Measurements from ENCODE around the gene RPUSD4. TPM values are rescaled to one million over a fixed set of nuclear protein-coding genes. Genes with fewer than 3 reads are reported as not detected.

The RPUSD4 gene
- total RNA-seq, 1 experiment from 2014 or later = 40.1 TPM

DNA sequence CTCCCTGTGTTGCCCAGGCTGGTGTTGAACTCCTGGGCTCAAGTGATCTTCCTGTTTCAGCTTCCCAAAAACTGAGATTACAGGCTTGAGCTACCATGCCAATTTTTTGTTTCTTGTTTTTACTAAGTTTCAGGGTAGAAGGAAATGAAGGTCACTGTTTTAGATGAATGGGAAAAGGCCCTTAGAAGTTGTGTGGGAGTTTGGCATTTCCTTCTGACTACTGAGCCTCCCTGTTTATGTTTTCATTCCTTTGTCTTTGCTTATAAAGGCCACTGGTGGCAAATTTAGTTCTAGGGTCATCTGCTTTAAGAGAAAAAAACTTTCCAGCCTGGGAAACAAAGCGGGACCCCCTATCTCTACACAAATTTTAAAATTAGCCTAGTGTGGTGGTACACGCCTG, 35.2 kb upstream of the RPUSD4 start:
- H3K36me3 ChIP-seq (ENCODE audit: control insufficient read depth in 1 of 2, insufficient read depth in 2 of 2, low read length in 2 of 2) = peaks cover 7 to 9% of the 10 kb centered on the region in 2 experiments; a peak in 3 of 4 replicates
- RAD21 ChIA-PET (ENCODE audit: low non-redundant PET in 1 of 2, low total read pairs in 2 of 2, uncharacterized antibody in 2 of 2, unreplicated experiment in 2 of 2) = no interaction called here

DNA sequence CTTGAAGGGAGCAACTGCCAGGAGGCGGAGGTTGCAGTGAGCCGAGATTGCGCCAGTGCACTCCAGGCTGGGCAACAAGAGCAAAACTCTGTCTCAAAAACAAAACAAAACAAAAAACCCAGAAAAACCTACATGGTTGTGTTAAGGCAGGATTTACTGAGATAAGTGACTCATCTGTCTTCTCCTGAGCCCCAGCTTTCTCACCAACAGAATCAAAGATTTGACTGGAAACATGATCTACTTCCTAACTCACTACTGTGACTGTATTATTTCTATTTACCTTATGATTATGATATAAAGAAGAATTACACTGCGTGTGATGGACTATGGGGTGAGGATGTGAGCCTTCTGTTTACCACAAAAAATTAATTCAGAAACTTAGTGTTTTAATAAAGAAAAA, 21.9 kb upstream of the RPUSD4 start:
- no peaks in the 10 kb centered on the region for H3K4me1 ChIP-seq (ENCODE audit: control insufficient read depth in 1 of 2, insufficient read depth in 2 of 2, low read length in 2 of 2)
- H3K4me2 ChIP-seq (ENCODE audit: low read length) = no peak overlapping the region
- H3K79me2 ChIP-seq (ENCODE audit: insufficient read depth, low read length) = peaks cover 4% of the 10 kb centered on the region; the same call in 1 of the 2 replicates
- no peak overlapping the region for H3K27ac ChIP-seq (ENCODE audit: low read depth, low read length)
- ChIA-PET RAD21 (ENCODE audit: low non-redundant PET in 1 of 2, low total read pairs in 2 of 2, uncharacterized antibody in 2 of 2, unreplicated experiment in 2 of 2) (no interaction called here), CTCF (no interaction called here), POLR2A (no interaction called here)
- H3K9me2 ChIP-seq (ENCODE audit: insufficient read depth) = no peaks in the 10 kb centered on the region
- H3K4me3 ChIP-seq (replicated peaks in 1 of 2; ENCODE audit: low read depth in 1 of 2, low read length in 2 of 2) = no peak overlapping the region
- H3K9ac ChIP-seq (ENCODE audit: low read length) = no peak overlapping the region
- H2AFZ ChIP-seq (ENCODE audit: low read depth, low read length, poor library complexity, severe bottlenecking) = no peak overlapping the region
- ATAC-seq (no peak), DNase-seq (ENCODE audit: low read depth, low spot score) (no peak)
- no peaks in the 10 kb centered on the region for H3K36me3 ChIP-seq (ENCODE audit: control insufficient read depth in 1 of 2, insufficient read depth in 2 of 2, low read length in 2 of 2)
- TF ChIP-seq SP1 (IDR thresholded peaks at IDR 0.05; ENCODE audit: low read depth) (no peak), ZFX (IDR thresholded peaks at IDR 0.05) (no peak), EGR1 (IDR thresholded peaks at IDR 0.05; ENCODE audit: low read depth) (no peak)
- TF ChIP-seq, protein P1, sequence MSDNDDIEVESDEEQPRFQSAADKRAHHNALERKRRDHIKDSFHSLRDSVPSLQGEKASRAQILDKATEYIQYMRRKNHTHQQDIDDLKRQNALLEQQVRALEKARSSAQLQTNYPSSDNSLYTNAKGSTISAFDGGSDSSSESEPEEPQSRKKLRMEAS (IDR thresholded peaks at IDR 0.05) = no peak
- no TSS peak for BruUV-seq (replicated peaks)
- no peaks in the 10 kb centered on the region for H3K9me3 ChIP-seq (ENCODE audit: control insufficient read depth in 1 of 2, insufficient read depth in 1 of 2, low read depth in 1 of 2, low read length in 2 of 2)
- no peaks in the 10 kb centered on the region for H3K27me3 ChIP-seq (ENCODE audit: insufficient read depth, low read length)
- H4K20me1 ChIP-seq (ENCODE audit: insufficient read depth) = no peaks in the 10 kb centered on the region
- intact Hi-C loops (cut with micrococcal nuclease) = no loop called here

More for the DNA sequence above, 35.2 kb upstream of the RPUSD4 start:
- no TSS peak for BruUV-seq (replicated peaks)
- H2AFZ ChIP-seq (ENCODE audit: low read depth, low read length, poor library complexity, severe bottlenecking) = no peak overlapping the region
- H3K79me2 ChIP-seq (ENCODE audit: insufficient read depth, low read length) = no peaks in the 10 kb centered on the region
- no peak overlapping the region for H3K4me3 ChIP-seq (replicated peaks in 1 of 2; ENCODE audit: low read depth in 1 of 2, low read length in 2 of 2)
- H3K27me3 ChIP-seq (ENCODE audit: insufficient read depth, low read length) = no peaks in the 10 kb centered on the region
- TF ChIP-seq CEBPB (IDR thresholded peaks at IDR 0.05; ENCODE audit: low read depth) (no peak), SIN3A (IDR thresholded peaks at IDR 0.05; ENCODE audit: low read depth) (no peak), ELF1 (IDR thresholded peaks at IDR 0.05; ENCODE audit: borderline replicate concordance, low read depth) (no peak), YY1 (IDR thresholded peaks at IDR 0.05; ENCODE audit: extremely low read depth, insufficient replicate concordance, low read depth, low read length) (no peak), RAD21 (IDR thresholded peaks at IDR 0.05; ENCODE audit: low read depth) (no peak), EZH2phosphoT487 (IDR thresholded peaks at IDR 0.05; ENCODE audit: borderline replicate concordance) (no peak)
- TF ChIP-seq, protein P2, sequence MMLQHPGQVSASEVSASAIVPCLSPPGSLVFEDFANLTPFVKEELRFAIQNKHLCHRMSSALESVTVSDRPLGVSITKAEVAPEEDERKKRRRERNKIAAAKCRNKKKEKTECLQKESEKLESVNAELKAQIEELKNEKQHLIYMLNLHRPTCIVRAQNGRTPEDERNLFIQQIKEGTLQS (IDR thresholded peaks at IDR 0.05) = no peak
- TF ChIP-seq, protein P1 (IDR thresholded peaks at IDR 0.05) = no peak
- H3K9me2 ChIP-seq (ENCODE audit: insufficient read depth) = no peaks in the 10 kb centered on the region
- no peaks in the 10 kb centered on the region for H3K4me1 ChIP-seq (ENCODE audit: control insufficient read depth in 1 of 2, insufficient read depth in 2 of 2, low read length in 2 of 2)
- DNase-seq (ENCODE audit: low read depth, low spot score) (no peak), ATAC-seq (no peak)
- ChIA-PET CTCF (no interaction called here), POLR2A (no interaction called here)
- intact Hi-C loops (cut with micrococcal nuclease) = no loop called here
- no peaks in the 10 kb centered on the region for H3K9me3 ChIP-seq (ENCODE audit: control insufficient read depth in 1 of 2, insufficient read depth in 1 of 2, low read depth in 1 of 2, low read length in 2 of 2)
- H3K9ac ChIP-seq (ENCODE audit: low read length) = no peak overlapping the region
- no peaks in the 10 kb centered on the region for H4K20me1 ChIP-seq (ENCODE audit: insufficient read depth)
- H3K27ac ChIP-seq (ENCODE audit: low read depth, low read length) = no peak overlapping the region
- H3K4me2 ChIP-seq (ENCODE audit: low read length) = no peak overlapping the region

All from HCT116 (cell line).